LNCAP (cell line): ENCODE data around the gene SLC39A13.

Source experiments
- TF ChIP-seq, protein P1 (sequence below): fragments of 450-650 bp; IDR thresholded peaks from 2 replicates; pipeline ENCODE4 v1.5.1; 2017; ENCODE audit warnings: mild to moderate bottlenecking

The SLC39A13 gene

DNA sequence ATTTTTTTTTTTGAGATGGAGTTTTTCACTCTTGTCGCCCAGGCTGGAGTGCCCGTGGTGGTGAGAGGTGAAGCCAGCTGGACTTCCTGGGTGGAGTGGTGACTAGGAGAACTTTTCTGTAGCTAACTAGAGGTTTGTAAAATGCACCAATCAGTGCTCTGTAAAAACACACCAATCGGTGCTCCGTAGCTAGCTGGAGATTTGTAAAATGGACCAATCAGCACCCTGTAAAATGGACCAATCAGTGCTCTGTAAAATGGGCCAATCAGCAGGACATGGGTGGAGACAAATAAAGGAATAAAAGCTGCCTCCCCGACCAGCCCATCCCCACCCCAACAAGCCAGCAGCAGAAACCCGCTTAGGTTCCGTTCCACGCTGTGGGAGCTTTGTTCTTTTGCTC is 45.0 kb downstream of the SLC39A13 start:
- TF ChIP-seq, protein P1, sequence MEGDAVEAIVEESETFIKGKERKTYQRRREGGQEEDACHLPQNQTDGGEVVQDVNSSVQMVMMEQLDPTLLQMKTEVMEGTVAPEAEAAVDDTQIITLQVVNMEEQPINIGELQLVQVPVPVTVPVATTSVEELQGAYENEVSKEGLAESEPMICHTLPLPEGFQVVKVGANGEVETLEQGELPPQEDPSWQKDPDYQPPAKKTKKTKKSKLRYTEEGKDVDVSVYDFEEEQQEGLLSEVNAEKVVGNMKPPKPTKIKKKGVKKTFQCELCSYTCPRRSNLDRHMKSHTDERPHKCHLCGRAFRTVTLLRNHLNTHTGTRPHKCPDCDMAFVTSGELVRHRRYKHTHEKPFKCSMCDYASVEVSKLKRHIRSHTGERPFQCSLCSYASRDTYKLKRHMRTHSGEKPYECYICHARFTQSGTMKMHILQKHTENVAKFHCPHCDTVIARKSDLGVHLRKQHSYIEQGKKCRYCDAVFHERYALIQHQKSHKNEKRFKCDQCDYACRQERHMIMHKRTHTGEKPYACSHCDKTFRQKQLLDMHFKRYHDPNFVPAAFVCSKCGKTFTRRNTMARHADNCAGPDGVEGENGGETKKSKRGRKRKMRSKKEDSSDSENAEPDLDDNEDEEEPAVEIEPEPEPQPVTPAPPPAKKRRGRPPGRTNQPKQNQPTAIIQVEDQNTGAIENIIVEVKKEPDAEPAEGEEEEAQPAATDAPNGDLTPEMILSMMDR, result no peak

DNA sequence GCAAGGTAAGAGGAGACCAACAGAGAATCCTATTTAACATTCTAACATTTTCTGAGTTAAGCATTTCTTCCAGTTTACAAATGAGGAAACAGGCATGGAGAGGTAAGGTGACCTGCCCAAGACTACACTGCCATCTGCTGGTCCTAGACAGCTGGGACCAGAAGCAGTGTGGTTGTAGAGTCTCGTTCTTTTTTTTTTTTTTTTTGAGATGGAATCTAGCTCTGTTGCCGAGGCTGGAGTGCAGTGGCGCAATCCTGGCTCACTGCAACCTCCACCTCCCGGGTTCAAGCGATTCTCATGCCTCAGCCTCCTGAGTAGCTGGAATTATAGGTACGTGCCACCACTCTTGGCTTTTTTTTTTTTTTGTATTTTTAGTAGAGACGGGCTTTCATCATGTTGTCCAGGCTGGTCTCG is 45.9 kb downstream of the SLC39A13 start:
- TF ChIP-seq, protein P1, result peak; percentile 89

- TF ChIP-seq, protein P1, result no peak
These were observed 52.3 kb downstream of the SLC39A13 start for GRCh38 chr11:47460571-47461235.

- TF ChIP-seq, protein P1, result no peak
These were observed 53.5 kb downstream of the SLC39A13 start for GRCh38 chr11:47461876-47462275.

DNA sequence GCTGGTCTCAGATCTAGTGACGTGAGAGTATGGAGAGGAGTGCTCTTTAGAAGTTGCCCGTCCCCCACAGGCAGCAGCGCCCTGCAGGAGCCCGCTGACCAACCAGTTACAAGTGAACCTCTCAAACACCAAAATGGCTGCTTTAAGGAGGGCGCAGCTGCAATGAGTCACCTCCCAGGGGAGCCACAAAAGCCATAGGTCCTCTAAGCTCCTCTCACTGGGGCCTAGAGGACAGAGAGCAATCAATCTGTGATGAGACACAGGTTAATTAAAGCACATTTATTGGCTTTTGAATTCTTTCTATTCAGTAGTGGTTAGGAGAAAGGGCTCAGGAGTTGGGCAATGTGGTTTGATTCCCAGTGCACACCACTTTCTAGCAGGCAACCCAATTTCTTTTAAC is 56.1 kb downstream of the SLC39A13 start:
- TF ChIP-seq, protein P1, result no peak
